AG04450 (cell line): ENCODE results near the gene SLC22A1. TPM values are rescaled to one million over a fixed set of nuclear protein-coding genes. Genes with fewer than 3 reads are reported as not detected.

Source experiments
- CTCF ChIA-PET: fragments of 300-600, 350-600 bp; formaldehyde crosslinking; extraction: SDS; loops from one replicate; lab custom pipeline; 2022; ENCODE audit warnings: antibody characterized with exemption, inconsistent platforms; lab: Charles Lee
- POLR2A ChIA-PET: fragments of 350-600 bp; formaldehyde crosslinking; extraction: SDS; loops from one replicate; lab custom pipeline; 2021; ENCODE audit warnings: antibody characterized with exemption, inconsistent platforms; lab: Yijun Ruan, JAX
- DNase-seq: peaks from one replicate; pipeline ENCODE4 v3.0.0-alpha.2; 2011; ENCODE audit warnings: low read depth, low spot score
- H3K27ac ChIP-seq: one replicate; pipeline ENCODE4 v1.5.1; 2012; ENCODE audit warnings: low read depth, low read length, control low read depth
- H3K27me3 ChIP-seq: one replicate; pipeline ENCODE4 v1.6.0; 2012; ENCODE audit warnings: low read length; ENCODE audit not compliant: control insufficient read depth, insufficient read depth
- H3K4me3 ChIP-seq: 2 replicates; pipeline ENCODE4 v1.5.1; 2011; ENCODE audit warnings: mild to moderate bottlenecking, low read depth, low read length, control low read depth
- H3K9me3 ChIP-seq: 2 replicates; pipeline ENCODE4 v1.5.1; 2012; ENCODE audit warnings: low read length; ENCODE audit not compliant: control insufficient read depth, insufficient read depth
- polyA plus RNA-seq: library from polyadenylated mRNA; depleted of rRNA; stranded (reverse); fragments of >200 nt; gene quantifications from 2 replicates; pipeline ENCODE4 v1.2.3, GENCODE V29; 2011
- TF ChIP-seq, protein P1 (sequence below): IDR thresholded peaks from 2 replicates; pipeline ENCODE4 v1.5.1; 2011; ENCODE audit warnings: low read depth, low read length, control low read depth, inconsistent platforms

SLC22A1 gene
- polyA plus RNA-seq, 1 experiment: 0.36 TPM

DNA sequence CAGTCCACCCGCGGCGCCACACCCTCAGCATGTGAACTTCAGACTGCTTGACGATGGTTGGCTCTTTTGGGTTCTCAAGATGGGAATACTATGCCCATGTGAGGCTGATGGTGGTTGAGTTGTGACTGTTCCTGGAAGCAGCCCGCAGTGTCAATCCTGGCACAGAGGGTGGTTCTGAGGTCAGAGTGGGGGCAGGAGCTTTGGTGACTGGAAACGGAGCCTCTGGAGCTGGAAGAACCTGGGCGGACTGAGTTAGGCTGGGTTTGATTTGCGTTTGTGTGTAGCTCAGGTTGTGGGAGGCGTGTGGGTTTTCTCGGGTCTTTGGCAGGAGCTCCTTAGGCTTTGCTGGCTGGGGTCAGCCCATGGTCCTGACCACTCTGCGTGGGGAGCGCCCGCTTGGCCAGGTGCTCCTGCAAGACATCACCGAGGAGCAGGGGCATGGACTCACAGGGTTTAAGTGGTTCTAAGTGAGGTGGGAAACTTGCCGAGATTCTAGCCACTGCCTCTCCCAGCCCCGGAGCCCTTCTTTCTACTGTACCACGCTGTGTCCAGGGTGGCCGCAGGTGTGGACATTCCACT is 37.3 kb upstream of the SLC22A1 start:
- Histone ChIP-seq H3K9me3 (no peaks in the 10 kb centered on the region), H3K27me3 (no peaks in the 10 kb centered on the region), H3K27ac (no peak overlapping the region), H3K4me3 (no peak overlapping the region)
- ChIA-PET CTCF (interaction anchor here (0.9 to 7.7 kb wide), 3 partner anchors 221 to 449 kb away, joined by 3 to 186 read pairs (median 3); no protein-coding TSS in a partner anchor), POLR2A (no interaction called here)
- no peak for DNase-seq
- TF ChIP-seq, protein P1, sequence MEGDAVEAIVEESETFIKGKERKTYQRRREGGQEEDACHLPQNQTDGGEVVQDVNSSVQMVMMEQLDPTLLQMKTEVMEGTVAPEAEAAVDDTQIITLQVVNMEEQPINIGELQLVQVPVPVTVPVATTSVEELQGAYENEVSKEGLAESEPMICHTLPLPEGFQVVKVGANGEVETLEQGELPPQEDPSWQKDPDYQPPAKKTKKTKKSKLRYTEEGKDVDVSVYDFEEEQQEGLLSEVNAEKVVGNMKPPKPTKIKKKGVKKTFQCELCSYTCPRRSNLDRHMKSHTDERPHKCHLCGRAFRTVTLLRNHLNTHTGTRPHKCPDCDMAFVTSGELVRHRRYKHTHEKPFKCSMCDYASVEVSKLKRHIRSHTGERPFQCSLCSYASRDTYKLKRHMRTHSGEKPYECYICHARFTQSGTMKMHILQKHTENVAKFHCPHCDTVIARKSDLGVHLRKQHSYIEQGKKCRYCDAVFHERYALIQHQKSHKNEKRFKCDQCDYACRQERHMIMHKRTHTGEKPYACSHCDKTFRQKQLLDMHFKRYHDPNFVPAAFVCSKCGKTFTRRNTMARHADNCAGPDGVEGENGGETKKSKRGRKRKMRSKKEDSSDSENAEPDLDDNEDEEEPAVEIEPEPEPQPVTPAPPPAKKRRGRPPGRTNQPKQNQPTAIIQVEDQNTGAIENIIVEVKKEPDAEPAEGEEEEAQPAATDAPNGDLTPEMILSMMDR: no peak

DNA sequence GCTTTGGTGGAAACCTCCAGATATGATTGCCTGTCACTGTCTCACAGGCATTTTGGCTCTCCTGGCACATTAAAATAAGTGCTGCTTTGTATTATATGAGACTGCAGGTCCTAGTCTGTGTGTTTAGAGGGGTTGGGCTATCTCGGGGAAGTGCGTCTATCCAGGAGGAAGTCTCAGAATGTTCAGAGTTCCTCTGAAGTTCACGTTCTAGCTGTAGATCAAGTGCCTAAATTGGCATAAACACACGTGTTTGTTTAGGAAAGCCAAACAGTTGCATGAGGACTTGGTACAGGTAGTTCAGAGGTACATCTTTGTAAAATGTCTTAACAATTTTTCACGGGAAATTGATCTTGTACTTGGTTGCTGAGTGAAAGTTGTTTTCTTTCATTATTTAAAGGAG is 36.4 kb upstream of the SLC22A1 start:
- ChIA-PET CTCF (interaction anchor here (1.2 to 7.7 kb wide), 2 partner anchors 371 to 448 kb away, joined by 3 to 186 read pairs; no protein-coding TSS in a partner anchor), POLR2A (no interaction called here)
- H3K27me3 ChIP-seq: no peaks in the 10 kb centered on the region
- no peak for DNase-seq
- H3K4me3 ChIP-seq: no peak overlapping the region
- TF ChIP-seq, protein P1: no peak
- no peaks in the 10 kb centered on the region for H3K9me3 ChIP-seq
- no peak overlapping the region for H3K27ac ChIP-seq

GRCh38 chr6:160085713-160086505 is 35.7 kb upstream of the SLC22A1 start:
- no peaks in the 10 kb centered on the region for H3K27me3 ChIP-seq
- no peaks in the 10 kb centered on the region for H3K9me3 ChIP-seq
- POLR2A ChIA-PET: no interaction called here
- DNase-seq: no peak
- TF ChIP-seq, protein P1: no peak
- CTCF ChIA-PET: interaction anchor here (1.3 to 7.7 kb wide), 3 partner anchors 11 to 434 kb away, joined by 3 to 186 read pairs (median 4); no protein-coding TSS in a partner anchor
- no peak overlapping the region for H3K4me3 ChIP-seq
- no peak overlapping the region for H3K27ac ChIP-seq

DNA sequence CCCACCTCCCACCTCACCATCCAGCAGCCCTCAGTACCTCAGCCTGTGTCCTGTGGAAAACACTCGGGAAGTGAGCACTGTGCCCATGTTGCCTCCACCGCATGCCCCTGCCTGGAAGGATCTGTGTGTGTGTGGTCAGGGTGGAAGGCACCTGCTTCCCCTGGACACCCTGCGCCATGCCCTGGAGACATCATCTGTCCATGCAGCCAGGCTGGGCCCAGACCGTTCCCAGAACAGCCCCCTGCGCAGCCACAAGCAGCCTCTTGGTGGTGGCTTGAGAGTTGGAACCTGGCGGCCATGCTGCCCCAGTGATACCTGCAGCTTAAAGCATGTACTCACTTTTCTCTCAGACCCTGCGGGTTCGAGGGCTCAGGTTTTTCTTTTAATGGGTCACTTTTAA is 34.9 kb upstream of the SLC22A1 start:
- Histone ChIP-seq H3K4me3 (no peak overlapping the region), H3K9me3 (no peaks in the 10 kb centered on the region), H3K27ac (no peak overlapping the region), H3K27me3 (no peaks in the 10 kb centered on the region)
- TF ChIP-seq, protein P1: no peak
- ChIA-PET CTCF (interaction anchor here (1.0 to 7.7 kb wide), 6 partner anchors 10 to 447 kb away, joined by 3 to 186 read pairs (median 16); no protein-coding TSS in a partner anchor), POLR2A (no interaction called here)
- no peak for DNase-seq
